H9 (cell line): ENCODE measurements around the gene BICD2. TPM values are rescaled to one million over a fixed set of nuclear protein-coding genes. Genes with fewer than 3 reads are reported as not detected.

Experiments
- DNase-seq: peaks from one replicate; pipeline ENCODE4 v3.0.0-alpha.2; 2017
- H2AFZ ChIP-seq: one replicate; pipeline ENCODE4 v1.6.1; 2013; ENCODE audit warnings: mild to moderate bottlenecking, low read length, control low read depth, moderate library complexity
- H2AK5ac ChIP-seq: 2 replicates; pipeline ENCODE4 v1.6.1; 2013; ENCODE audit warnings: low read length, control low read depth, mixed read lengths; ENCODE audit not compliant: insufficient read length
- H2BK120ac ChIP-seq: one replicate; pipeline ENCODE4 v1.6.1; 2013; ENCODE audit warnings: low read depth, mild to moderate bottlenecking, low read length, control low read depth, inconsistent platforms; ENCODE audit not compliant: poor library complexity, severe bottlenecking
- H2BK12ac ChIP-seq: 2 replicates; pipeline ENCODE4 v1.6.1; 2013; ENCODE audit warnings: low read length, control low read depth, mixed read lengths, low read depth; ENCODE audit not compliant: insufficient read length
- H2BK15ac ChIP-seq: 2 replicates; pipeline ENCODE4 v1.6.1; 2013; ENCODE audit warnings: low read depth, low read length, control low read depth
- H2BK20ac ChIP-seq: one replicate; pipeline ENCODE4 v1.6.1; 2013; ENCODE audit warnings: low read depth, mild to moderate bottlenecking, low read length, control low read depth, inconsistent platforms; ENCODE audit not compliant: poor library complexity, severe bottlenecking
- H2BK5ac ChIP-seq: 2 replicates; pipeline ENCODE4 v1.6.1; 2013; ENCODE audit warnings: low read length, control low read depth, mixed read lengths; ENCODE audit not compliant: insufficient read length
- H3K14ac ChIP-seq: 2 replicates; pipeline ENCODE4 v1.6.1; 2013; ENCODE audit warnings: low read length, control low read depth; ENCODE audit not compliant: insufficient read depth
- H3K18ac ChIP-seq: 2 replicates; pipeline ENCODE4 v1.6.1; 2013; ENCODE audit warnings: low read depth, mild to moderate bottlenecking, mixed read lengths, low read length, control low read depth; ENCODE audit not compliant: insufficient read length
- H3K23ac ChIP-seq: 2 replicates; pipeline ENCODE4 v1.6.1; 2013; ENCODE audit warnings: low read length, control low read depth, mixed read lengths, low read depth; ENCODE audit not compliant: insufficient read length
- H3K23me2 ChIP-seq: 2 replicates; pipeline ENCODE4 v1.6.1; 2013; ENCODE audit warnings: low read depth, mild to moderate bottlenecking, mixed read lengths, low read length, control low read depth; ENCODE audit not compliant: insufficient read length, poor library complexity, severe bottlenecking
- H3K27ac ChIP-seq: 2 replicates; pipeline ENCODE4 v1.5.1; 2013; ENCODE audit warnings: low read length, control low read depth, mixed read lengths, low read depth; ENCODE audit not compliant: insufficient read length
- H3K27me3 ChIP-seq: 2 replicates; pipeline ENCODE4 v1.6.1; 2013; ENCODE audit warnings: low read length, control low read depth, inconsistent platforms; ENCODE audit not compliant: insufficient read depth
- H3K4ac ChIP-seq: 2 replicates; pipeline ENCODE4 v1.6.1; 2013; ENCODE audit warnings: low read depth, mild to moderate bottlenecking, control low read depth, inconsistent platforms, low read length, moderate library complexity
- H3K4me1 ChIP-seq: 2 replicates; pipeline ENCODE4 v1.6.1; 2013; ENCODE audit warnings: low read length, control low read depth, inconsistent platforms; ENCODE audit not compliant: insufficient read depth
- H3K4me2 ChIP-seq: 2 replicates; pipeline ENCODE4 v1.6.1; 2013; ENCODE audit warnings: low read length, control low read depth, mixed read lengths; ENCODE audit not compliant: insufficient read length, insufficient read depth
- H3K56ac ChIP-seq: 2 replicates; pipeline ENCODE4 v1.6.1; 2013; ENCODE audit warnings: low read depth, mild to moderate bottlenecking, mixed read lengths, low read length, control low read depth; ENCODE audit not compliant: insufficient read length
- H3K79me1 ChIP-seq: 2 replicates; pipeline ENCODE4 v1.6.1; 2013; ENCODE audit warnings: low read depth, mild to moderate bottlenecking, moderate library complexity, low read length, control low read depth, inconsistent platforms; ENCODE audit not compliant: insufficient read depth, poor library complexity, severe bottlenecking
- H3K79me2 ChIP-seq: 2 replicates; pipeline ENCODE4 v1.6.1; 2013; ENCODE audit warnings: low read length, control low read depth, inconsistent platforms; ENCODE audit not compliant: insufficient read depth
- H3K9ac ChIP-seq: 2 replicates; pipeline ENCODE4 v1.6.1; 2013; ENCODE audit warnings: low read length, control low read depth, mixed read lengths; ENCODE audit not compliant: insufficient read length; ENCODE audit errors: extremely low read depth
- H3K9me3 ChIP-seq: one replicate; pipeline ENCODE4 v1.6.1; 2013; ENCODE audit warnings: low read depth, low read length, inconsistent platforms; ENCODE audit not compliant: control insufficient read depth
- H3T11ph ChIP-seq: one replicate; pipeline ENCODE4 v1.6.1; 2013; ENCODE audit warnings: mild to moderate bottlenecking, low read length, control low read depth, inconsistent platforms
- H4K20me1 ChIP-seq: one replicate; pipeline ENCODE4 v1.6.1; 2013; ENCODE audit not compliant: control insufficient read depth, insufficient read length, insufficient read depth
- H4K5ac ChIP-seq: 2 replicates; pipeline ENCODE4 v1.6.1; 2013; ENCODE audit warnings: low read depth, mild to moderate bottlenecking, mixed read lengths, low read length, control low read depth; ENCODE audit not compliant: insufficient read length
- H4K8ac ChIP-seq: replicated peaks from 2 replicates; pipeline ENCODE4 v1.6.1; 2013; ENCODE audit warnings: low read length, control low read depth, mixed read lengths, low read depth; ENCODE audit not compliant: insufficient read length
- H4K91ac ChIP-seq: 2 replicates; pipeline ENCODE4 v1.6.1; 2013; ENCODE audit warnings: low read depth, mild to moderate bottlenecking, moderate library complexity, mixed read lengths, low read length, control low read depth; ENCODE audit not compliant: insufficient read length
- H3K27ac Mint-ChIP-seq, 3 experiments: 2 replicates in 2 of 3; 3 replicates in 1 of 3; pipeline ENCODE4 v1.8.0; 2020 to 2021; ENCODE audit warnings: mixed read lengths in 3 of 3, mild to moderate bottlenecking in 1 of 3, moderate library complexity in 1 of 3
- H3K27me3 Mint-ChIP-seq: 2 replicates; pipeline ENCODE4 v1.8.0; 2021; ENCODE audit warnings: low read depth, mild to moderate bottlenecking, moderate library complexity, mixed read lengths
- H3K36me3 Mint-ChIP-seq, 3 experiments: 2 replicates in 2 of 3; 3 replicates in 1 of 3; pipeline ENCODE4 v1.8.0; 2020 to 2021; ENCODE audit warnings: low read depth in 3 of 3, mixed read lengths in 3 of 3; ENCODE audit not compliant: insufficient read depth in 1 of 3
- H3K4me1 Mint-ChIP-seq, 2 experiments: 2 replicates each; pipeline ENCODE4 v1.8.0; 2020; ENCODE audit warnings: mixed read lengths in 2 of 2
- H3K4me3 Mint-ChIP-seq, 2 experiments: 2 replicates in 1 of 2; 3 replicates in 1 of 2; pipeline ENCODE4 v1.8.0; 2020 to 2021; ENCODE audit warnings: mild to moderate bottlenecking in 2 of 2, mixed read lengths in 2 of 2, moderate library complexity in 1 of 2
- H3K9me3 Mint-ChIP-seq, 2 experiments: 2 replicates in 1 of 2; 3 replicates in 1 of 2; pipeline ENCODE4 v1.8.0; 2020; ENCODE audit warnings: mild to moderate bottlenecking in 2 of 2, mixed read lengths in 2 of 2, moderate library complexity in 1 of 2
- WGBS: extraction: QIAGEN DNeasy Blood & Tissue Kit; methylation state at CpG from one replicate; pipeline ENCODE4 v1.1.7; 2013; ENCODE audit warnings: missing lambda C conversion rate, low lambda C conversion rate, mixed read lengths; ENCODE audit not compliant: insufficient read length; ENCODE audit errors: extremely low coverage; 5-methylcytosine and 5-hydroxymethylcytosine counted together
- total RNA-seq: library from RNA; stranded (reverse); gene quantifications from 2 replicates; pipeline ENCODE4 v1.2.1, GENCODE V29; 2021
- TF ChIP-seq, protein P1 (sequence below): fragments of 200-600 bp; sonication (generic); conservative IDR thresholded peaks from 3 replicates; pipeline ENCODE4 v1.8.0; 2021; ENCODE audit warnings: antibody characterized with exemption, mild to moderate bottlenecking

The BICD2 gene
- total RNA-seq, 1 experiment from 2014 or later, result 22.3 TPM

GRCh38 chr9:92749071-92749933 is 15.3 kb downstream of the BICD2 start:
- H2AFZ ChIP-seq, result no peak overlapping the region
- H3K27me3 ChIP-seq, result no peaks in the 10 kb centered on the region
- H4K20me1 ChIP-seq, result no peaks in the 10 kb centered on the region
- Mint-ChIP-seq H3K27me3 (no peaks in the 10 kb centered on the region), H3K4me3 (no peak overlapping the region), H3K4me1 (peaks cover 48 to 59% of the 10 kb centered on the region in 2 experiments), H3K36me3 (peaks cover 0 to 13% (median 9%) of the 10 kb centered on the region in 3 experiments; a peak in 5 of 7 replicates), H3K27ac (peak overlapping the region in 1 of 3 experiments; percentile 72; a peak in 1 of 7 replicates), H3K9me3 (peaks cover 2 to 5% of the 10 kb centered on the region in 2 experiments; a peak in 4 of 5 replicates)
- H3K23me2 ChIP-seq, result no peaks in the 10 kb centered on the region
- H3K9ac ChIP-seq, result no peak overlapping the region
- H2BK12ac ChIP-seq, result no peak overlapping the region
- no peak overlapping the region for H2BK5ac ChIP-seq
- H2BK15ac ChIP-seq, result no peak overlapping the region
- H3K79me1 ChIP-seq, result peaks cover 4% of the 10 kb centered on the region
- H3K79me2 ChIP-seq, result peaks cover 24% of the 10 kb centered on the region; the same call in 1 of the 2 replicates
- H2BK20ac ChIP-seq, result no peak overlapping the region
- no peak overlapping the region for H2BK120ac ChIP-seq
- peak overlapping the region; percentile 16; the same call in 1 of the 2 replicates for H3K14ac ChIP-seq
- no peak overlapping the region for H3K56ac ChIP-seq
- WGBS, result no CpG with 5 or more reads among the region's 12 CpGs
- no peak overlapping the region for H3T11ph ChIP-seq
- H2AK5ac ChIP-seq, result no peak overlapping the region
- H3K23ac ChIP-seq, result no peak overlapping the region
- H4K8ac ChIP-seq, result no peak overlapping the region
- H3K18ac ChIP-seq, result no peak overlapping the region
- no peak overlapping the region for H3K27ac ChIP-seq
- TF ChIP-seq, protein P1, sequence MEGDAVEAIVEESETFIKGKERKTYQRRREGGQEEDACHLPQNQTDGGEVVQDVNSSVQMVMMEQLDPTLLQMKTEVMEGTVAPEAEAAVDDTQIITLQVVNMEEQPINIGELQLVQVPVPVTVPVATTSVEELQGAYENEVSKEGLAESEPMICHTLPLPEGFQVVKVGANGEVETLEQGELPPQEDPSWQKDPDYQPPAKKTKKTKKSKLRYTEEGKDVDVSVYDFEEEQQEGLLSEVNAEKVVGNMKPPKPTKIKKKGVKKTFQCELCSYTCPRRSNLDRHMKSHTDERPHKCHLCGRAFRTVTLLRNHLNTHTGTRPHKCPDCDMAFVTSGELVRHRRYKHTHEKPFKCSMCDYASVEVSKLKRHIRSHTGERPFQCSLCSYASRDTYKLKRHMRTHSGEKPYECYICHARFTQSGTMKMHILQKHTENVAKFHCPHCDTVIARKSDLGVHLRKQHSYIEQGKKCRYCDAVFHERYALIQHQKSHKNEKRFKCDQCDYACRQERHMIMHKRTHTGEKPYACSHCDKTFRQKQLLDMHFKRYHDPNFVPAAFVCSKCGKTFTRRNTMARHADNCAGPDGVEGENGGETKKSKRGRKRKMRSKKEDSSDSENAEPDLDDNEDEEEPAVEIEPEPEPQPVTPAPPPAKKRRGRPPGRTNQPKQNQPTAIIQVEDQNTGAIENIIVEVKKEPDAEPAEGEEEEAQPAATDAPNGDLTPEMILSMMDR, result no peak
- H3K4me2 ChIP-seq, result no peak overlapping the region
- H3K4ac ChIP-seq, result no peak overlapping the region
- no peak overlapping the region for H4K5ac ChIP-seq
- DNase-seq, result peak; percentile 22
- H3K4me1 ChIP-seq, result no peaks in the 10 kb centered on the region; the same call in 1 of the 2 replicates
- no peak overlapping the region for H4K91ac ChIP-seq
- H3K9me3 ChIP-seq, result no peaks in the 10 kb centered on the region
